Osteocyte (in vitro differentiated cells): ENCODE measurements around the gene NABP1. TPM values are rescaled to one million over a fixed set of nuclear protein-coding genes. Genes with fewer than 3 reads are reported as not detected.

Experiments
- DNase-seq: peaks from one replicate; pipeline ENCODE4 v3.0.0; 2021; ENCODE audit warnings: mixed read lengths; ENCODE audit not compliant: unreplicated experiment; ENCODE audit errors: extremely low spot score
- H3K27ac Mint-ChIP-seq: one replicate; pipeline ENCODE4 v1.8.0; 2021; ENCODE audit warnings: mild to moderate bottlenecking, mixed read lengths; ENCODE audit not compliant: unreplicated experiment
- H3K27me3 Mint-ChIP-seq: one replicate; pipeline ENCODE4 v1.8.0; 2021; ENCODE audit warnings: mixed read lengths; ENCODE audit not compliant: unreplicated experiment
- H3K36me3 Mint-ChIP-seq: one replicate; pipeline ENCODE4 v1.8.0; 2021; ENCODE audit warnings: mixed read lengths; ENCODE audit not compliant: unreplicated experiment
- H3K4me1 Mint-ChIP-seq: one replicate; pipeline ENCODE4 v1.8.0; 2021; ENCODE audit warnings: mixed read lengths; ENCODE audit not compliant: unreplicated experiment
- H3K4me3 Mint-ChIP-seq: one replicate; pipeline ENCODE4 v1.8.0; 2021; ENCODE audit warnings: mild to moderate bottlenecking, moderate library complexity, mixed read lengths; ENCODE audit not compliant: unreplicated experiment
- H3K9me3 Mint-ChIP-seq: one replicate; pipeline ENCODE4 v1.8.0; 2021; ENCODE audit warnings: mixed read lengths; ENCODE audit not compliant: unreplicated experiment
- CTCF ChIP-seq: fragments of 200-600 bp; sonication (generic); IDR thresholded peaks from 2 replicates; pipeline ENCODE4 v1.5.0; 2021; ENCODE audit warnings: antibody characterized with exemption, mild to moderate bottlenecking, moderate library complexity
- long read RNA-seq: library from polyadenylated mRNA; unstranded; transcript quantifications from one replicate; pipeline ENCODE4 v2.0.0, GENCODE V29; 2021
- total RNA-seq: library from RNA; stranded (reverse); gene quantifications from 2 replicates; pipeline ENCODE4 v1.2.1, GENCODE V29; 2021

NABP1 gene, protein sequence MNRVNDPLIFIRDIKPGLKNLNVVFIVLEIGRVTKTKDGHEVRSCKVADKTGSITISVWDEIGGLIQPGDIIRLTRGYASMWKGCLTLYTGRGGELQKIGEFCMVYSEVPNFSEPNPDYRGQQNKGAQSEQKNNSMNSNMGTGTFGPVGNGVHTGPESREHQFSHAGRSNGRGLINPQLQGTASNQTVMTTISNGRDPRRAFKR
- total RNA-seq: 10.6 and 12.2 TPM in 2 replicates
- long read RNA-seq, full-length matches to known transcripts: 21 of 30 reads
- long read RNA-seq, partial matches to known transcripts: 0 of 30 reads
- long read RNA-seq, other reads (novel, unspliced or antisense): 9 of 30 reads

DNA sequence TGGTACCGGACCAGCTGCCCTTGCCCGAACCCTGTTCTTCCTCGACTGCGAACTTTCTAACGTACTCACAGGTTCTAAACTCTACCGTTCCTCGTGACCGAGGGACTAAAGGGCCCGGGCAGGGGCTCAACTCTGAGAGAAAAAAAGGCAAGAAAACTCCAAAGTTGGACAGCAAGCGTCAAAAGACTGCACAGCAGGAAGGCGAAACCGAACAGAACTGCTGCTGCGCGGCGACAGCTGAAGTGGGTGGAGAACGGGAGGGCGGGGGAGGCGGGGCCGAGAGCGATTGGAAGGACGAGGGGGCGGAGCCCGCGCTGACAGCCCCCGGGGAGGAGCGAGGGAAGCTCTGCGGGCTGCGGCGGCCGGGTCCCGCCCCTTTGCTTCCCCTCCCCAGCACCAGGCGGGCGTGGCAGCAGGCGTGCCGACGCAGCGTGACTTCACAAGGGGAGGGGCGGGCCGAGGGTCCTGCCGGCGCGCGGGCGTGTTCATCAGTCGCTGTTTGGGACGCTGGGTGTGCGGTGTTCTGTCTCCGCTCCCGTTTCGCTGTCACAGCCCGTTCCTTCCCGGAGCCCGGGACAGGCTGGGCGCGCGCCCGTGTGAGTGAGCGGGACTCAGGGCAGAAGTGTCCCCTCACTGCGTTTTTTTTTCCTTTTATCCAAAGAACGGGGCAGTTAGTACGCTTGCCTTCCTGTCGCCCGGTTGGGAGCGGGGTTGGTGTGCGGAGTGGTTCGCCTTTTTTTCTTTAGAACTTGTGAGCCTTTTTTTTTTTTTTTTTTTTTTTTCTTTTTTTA, at the start of gene NABP1:
TSS of gene NABP1 (plus strand) at position 491 of the 791 bp plus-strand sequence. CDS start 479 bp downstream, outside the sequence.
- H3K27me3 Mint-ChIP-seq: no peaks in the 10 kb centered on the region
- peaks cover 6% of the 10 kb centered on the region for H3K36me3 Mint-ChIP-seq
- H3K9me3 Mint-ChIP-seq: no peaks in the 10 kb centered on the region
- DNase-seq: peak; percentile 99
- peaks cover 50% of the 10 kb centered on the region for H3K4me1 Mint-ChIP-seq
- peak within 1 kb of the TSS; percentile 98 for H3K4me3 Mint-ChIP-seq
- peak within 1 kb of the TSS; percentile 99 for H3K27ac Mint-ChIP-seq
- no peak for TF ChIP-seq CTCF

DNA sequence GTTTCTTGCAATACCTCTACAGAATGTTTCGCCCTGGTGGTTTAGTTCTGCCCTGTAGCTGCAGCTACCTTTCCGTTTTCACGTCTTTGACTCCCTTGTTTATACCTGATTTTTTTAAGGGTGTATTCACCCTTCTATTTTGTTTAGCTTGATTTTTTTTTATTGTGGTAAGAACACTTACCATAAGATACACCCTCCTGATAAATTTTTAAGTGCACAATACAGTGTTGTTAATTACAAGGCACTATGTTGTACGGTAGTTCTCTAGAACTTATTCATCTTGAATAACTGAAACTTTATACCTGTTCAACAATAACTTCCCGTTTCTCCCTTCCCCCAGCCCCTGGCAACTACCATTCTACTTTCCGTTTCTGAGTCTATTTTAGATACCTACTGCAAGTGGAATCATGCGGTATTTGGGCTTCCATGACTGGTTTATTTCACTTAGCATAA, 48.9 kb upstream of the NABP1 start:
- H3K9me3 Mint-ChIP-seq: no peaks in the 10 kb centered on the region

DNA sequence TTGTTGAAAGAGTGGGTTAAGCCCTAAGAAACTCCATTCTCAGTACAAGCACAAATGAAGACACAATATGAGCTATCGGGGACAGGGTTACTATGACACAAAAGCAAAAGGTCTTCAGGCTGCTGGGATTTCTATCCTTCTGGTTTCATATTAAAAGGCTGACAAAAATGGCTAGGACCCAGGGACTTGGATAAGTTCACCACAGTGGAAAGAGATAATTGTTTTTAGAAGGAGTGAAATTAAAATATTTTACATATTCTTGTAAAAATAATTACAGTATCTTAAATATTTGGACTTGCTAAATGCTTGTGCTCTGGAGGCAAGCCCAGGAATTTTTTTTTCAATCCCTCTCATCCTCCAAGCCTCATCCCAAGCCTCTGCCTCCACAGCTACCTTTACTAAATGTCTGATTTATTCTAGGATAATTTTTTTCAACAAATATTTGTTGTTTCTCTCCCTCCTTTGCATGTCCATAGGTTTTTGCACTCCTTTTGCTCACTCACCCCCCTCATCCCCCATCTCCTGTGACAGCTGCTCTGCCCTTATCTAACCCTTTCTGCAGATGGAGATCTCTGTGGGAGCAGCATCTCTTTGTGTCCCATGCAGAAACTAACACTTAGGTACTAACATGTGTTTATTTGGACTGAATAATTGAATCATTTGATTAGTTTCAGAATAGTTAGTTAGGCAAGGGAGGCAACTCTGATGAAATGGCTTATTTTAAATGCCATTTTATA, 47.8 kb upstream of the NABP1 start:
- no peak overlapping the region for H3K27ac Mint-ChIP-seq
- peaks cover 21% of the 10 kb centered on the region for H3K4me1 Mint-ChIP-seq
- H3K36me3 Mint-ChIP-seq: no peaks in the 10 kb centered on the region
- DNase-seq: no peak
- no peaks in the 10 kb centered on the region for H3K9me3 Mint-ChIP-seq
- no peaks in the 10 kb centered on the region for H3K27me3 Mint-ChIP-seq
- no peak for TF ChIP-seq CTCF
- no peak overlapping the region for H3K4me3 Mint-ChIP-seq

More for the DNA sequence above, 48.9 kb upstream of the NABP1 start:
- peaks cover 22% of the 10 kb centered on the region for H3K4me1 Mint-ChIP-seq
- no peak for TF ChIP-seq CTCF
- no peak for DNase-seq
- H3K27ac Mint-ChIP-seq: no peak overlapping the region
- no peaks in the 10 kb centered on the region for H3K27me3 Mint-ChIP-seq
- H3K36me3 Mint-ChIP-seq: no peaks in the 10 kb centered on the region
- no peak overlapping the region for H3K4me3 Mint-ChIP-seq

- Mint-ChIP-seq H3K36me3 (no peaks in the 10 kb centered on the region), H3K9me3 (no peaks in the 10 kb centered on the region), H3K27ac (no peak overlapping the region), H3K4me1 (peaks cover 37% of the 10 kb centered on the region), H3K4me3 (no peak overlapping the region), H3K27me3 (no peaks in the 10 kb centered on the region)
- no peak for TF ChIP-seq CTCF
- no peak for DNase-seq
Measured at GRCh38 chr2:191631754-191632153, 46.2 kb upstream of the NABP1 start.
